ENCODE data around the gene GABRP. TPM values are rescaled to one million over a fixed set of nuclear protein-coding genes. Genes with fewer than 3 reads are reported as not detected.
A peak's percentile ranks its signal among the peaks of the same experiment; 100 is the strongest.
"Not testable (repeated sequence)": the region's sequence is repeated elsewhere in the genome, so short reads cannot be mapped to it uniquely, and the experiment has no call there.

Gene GABRP
- total RNA-seq, 4 donors from 2014 or later: 2.1 TPM; not detected in 3

DNA sequence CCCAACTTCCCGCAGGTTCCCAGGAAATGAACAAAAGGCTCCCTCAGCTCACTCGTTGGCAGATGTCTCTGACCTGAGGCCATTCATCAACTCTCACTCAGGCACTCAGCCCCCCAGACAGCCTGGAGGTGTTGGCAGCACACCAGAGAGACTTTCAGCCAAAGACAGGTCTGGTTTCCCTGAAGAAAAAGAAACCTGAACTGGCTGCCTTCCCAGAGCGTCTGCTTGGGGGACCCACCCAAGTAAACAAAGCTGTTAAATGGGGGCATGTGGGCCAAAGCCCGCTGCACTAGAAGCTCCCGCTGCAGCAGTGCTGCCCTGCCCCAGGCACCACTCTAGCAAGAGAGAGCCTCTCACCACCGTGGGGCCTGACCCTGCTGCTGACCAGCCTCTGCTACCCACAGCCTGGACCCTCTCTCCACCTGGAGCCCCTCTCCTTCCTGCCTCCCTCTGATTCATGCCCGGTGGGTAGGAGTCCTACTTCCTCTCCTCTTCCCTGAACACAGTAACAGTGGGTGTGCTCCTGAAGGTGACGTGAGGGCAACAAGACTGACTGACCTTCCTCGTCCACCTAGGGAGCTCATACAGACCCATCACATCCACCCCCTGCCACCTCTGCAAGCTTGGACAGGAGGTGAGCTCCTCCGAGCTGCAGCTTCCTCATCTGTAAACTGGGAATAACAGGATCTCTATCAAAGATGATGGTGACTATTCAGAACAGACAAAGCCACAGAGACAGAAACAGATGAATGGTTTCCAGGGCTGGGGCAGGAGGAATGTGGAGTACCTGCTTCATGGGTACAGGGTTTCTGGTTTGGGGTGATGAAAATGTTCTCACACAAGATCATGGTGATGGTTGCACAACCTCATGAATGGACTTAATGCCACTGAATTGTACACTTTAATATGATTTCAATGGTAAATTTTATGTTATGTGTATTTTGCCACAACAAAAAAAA lies 31.0 kb upstream of the GABRP start:
- Histone ChIP-seq H3K9me3 (no peaks in the 10 kb centered on the region), H3K4me3 (no peak overlapping the region), H3K36me3 (no peaks in the 10 kb centered on the region), H3K27me3 (peaks cover 12% of the 10 kb centered on the region), H3K4me1 (peaks cover 0 to 21% (median 11%) of the 10 kb centered on the region in 3 donors), H3K27ac (no peak overlapping the region)
- 60% methylated on average over 2 of the region's 10 CpGs; no CpG with 5 or more reads in 1 of the 2 donors for WGBS, 2 donors (ENCODE audit: low coverage in 1 of 2)
- TF ChIP-seq POLR2A (IDR thresholded peaks at IDR 0.05): no peak
- no peak for TF ChIP-seq EP300 (IDR thresholded peaks at IDR 0.05)
- no peak for TF ChIP-seq POLR2AphosphoS5 (IDR thresholded peaks at IDR 0.05)
- TF ChIP-seq, protein P1, sequence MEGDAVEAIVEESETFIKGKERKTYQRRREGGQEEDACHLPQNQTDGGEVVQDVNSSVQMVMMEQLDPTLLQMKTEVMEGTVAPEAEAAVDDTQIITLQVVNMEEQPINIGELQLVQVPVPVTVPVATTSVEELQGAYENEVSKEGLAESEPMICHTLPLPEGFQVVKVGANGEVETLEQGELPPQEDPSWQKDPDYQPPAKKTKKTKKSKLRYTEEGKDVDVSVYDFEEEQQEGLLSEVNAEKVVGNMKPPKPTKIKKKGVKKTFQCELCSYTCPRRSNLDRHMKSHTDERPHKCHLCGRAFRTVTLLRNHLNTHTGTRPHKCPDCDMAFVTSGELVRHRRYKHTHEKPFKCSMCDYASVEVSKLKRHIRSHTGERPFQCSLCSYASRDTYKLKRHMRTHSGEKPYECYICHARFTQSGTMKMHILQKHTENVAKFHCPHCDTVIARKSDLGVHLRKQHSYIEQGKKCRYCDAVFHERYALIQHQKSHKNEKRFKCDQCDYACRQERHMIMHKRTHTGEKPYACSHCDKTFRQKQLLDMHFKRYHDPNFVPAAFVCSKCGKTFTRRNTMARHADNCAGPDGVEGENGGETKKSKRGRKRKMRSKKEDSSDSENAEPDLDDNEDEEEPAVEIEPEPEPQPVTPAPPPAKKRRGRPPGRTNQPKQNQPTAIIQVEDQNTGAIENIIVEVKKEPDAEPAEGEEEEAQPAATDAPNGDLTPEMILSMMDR (IDR thresholded peaks at IDR 0.05): no peak
- ATAC-seq: no peak

DNA sequence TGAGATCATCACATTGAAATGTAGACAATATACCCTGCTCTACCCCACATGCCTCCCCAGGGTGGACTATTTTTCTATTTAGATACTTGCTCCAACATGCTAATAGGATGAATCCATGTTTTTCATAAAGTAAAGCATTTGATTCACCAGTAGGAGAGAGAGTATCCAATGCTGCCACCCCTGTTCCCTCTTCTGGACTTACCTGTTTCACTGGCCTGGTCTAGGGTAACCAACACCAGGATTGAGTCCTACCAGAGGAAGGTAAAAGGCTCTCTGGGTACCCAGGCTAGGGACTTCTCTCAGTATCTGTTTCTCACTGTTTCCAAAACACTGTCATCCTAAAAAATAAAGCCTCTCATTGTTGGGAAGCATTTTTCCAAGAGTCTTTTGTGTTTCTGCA lies 30.2 kb upstream of the GABRP start:
- no peaks in the 10 kb centered on the region for H3K36me3 ChIP-seq
- no peak overlapping the region for H3K4me3 ChIP-seq
- H3K27ac ChIP-seq: no peak overlapping the region
- peaks cover 0 to 29% (median 11%) of the 10 kb centered on the region in 3 donors for H3K4me1 ChIP-seq
- H3K27me3 ChIP-seq: peaks cover 12% of the 10 kb centered on the region
- TF ChIP-seq, protein P1 (IDR thresholded peaks at IDR 0.05): no peak
- no peak for TF ChIP-seq EP300 (IDR thresholded peaks at IDR 0.05)
- no peak for TF ChIP-seq POLR2AphosphoS5 (IDR thresholded peaks at IDR 0.05)
- no peak for TF ChIP-seq POLR2A (IDR thresholded peaks at IDR 0.05)
- ATAC-seq: no peak
- H3K9me3 ChIP-seq: no peaks in the 10 kb centered on the region

DNA sequence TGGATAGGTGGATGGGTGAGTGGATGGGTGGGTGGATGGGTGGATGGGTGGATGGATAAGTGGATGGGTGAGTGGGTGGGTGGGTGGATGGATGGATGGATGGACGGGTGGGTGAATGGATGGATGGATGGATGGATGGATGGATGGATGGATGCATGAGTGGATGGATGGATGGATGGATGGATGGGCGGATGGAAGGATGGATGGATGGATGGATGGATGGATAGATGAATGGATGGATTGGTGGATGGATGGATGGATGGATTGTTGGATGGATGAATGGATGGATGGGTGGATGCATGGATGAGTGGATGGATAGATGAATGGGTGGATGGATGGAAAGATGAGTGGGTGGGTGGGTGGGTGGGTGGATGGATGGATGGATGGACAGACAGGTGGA lies 29.0 kb upstream of the GABRP start:
- H3K36me3 ChIP-seq, H3K9me3 ChIP-seq, H3K4me3 ChIP-seq, H3K27ac ChIP-seq, ATAC-seq: not testable (repeated sequence)
- WGBS, 2 donors (ENCODE audit: low coverage in 1 of 2): 71 to 86% methylated on average over 1 to 2 of the region's 2 CpGs
- H3K4me1 ChIP-seq: peaks cover 0 to 29% (median 11%) of the 10 kb centered on the region in 3 donors
- H3K27me3 ChIP-seq: peaks cover 12% of the 10 kb centered on the region

DNA sequence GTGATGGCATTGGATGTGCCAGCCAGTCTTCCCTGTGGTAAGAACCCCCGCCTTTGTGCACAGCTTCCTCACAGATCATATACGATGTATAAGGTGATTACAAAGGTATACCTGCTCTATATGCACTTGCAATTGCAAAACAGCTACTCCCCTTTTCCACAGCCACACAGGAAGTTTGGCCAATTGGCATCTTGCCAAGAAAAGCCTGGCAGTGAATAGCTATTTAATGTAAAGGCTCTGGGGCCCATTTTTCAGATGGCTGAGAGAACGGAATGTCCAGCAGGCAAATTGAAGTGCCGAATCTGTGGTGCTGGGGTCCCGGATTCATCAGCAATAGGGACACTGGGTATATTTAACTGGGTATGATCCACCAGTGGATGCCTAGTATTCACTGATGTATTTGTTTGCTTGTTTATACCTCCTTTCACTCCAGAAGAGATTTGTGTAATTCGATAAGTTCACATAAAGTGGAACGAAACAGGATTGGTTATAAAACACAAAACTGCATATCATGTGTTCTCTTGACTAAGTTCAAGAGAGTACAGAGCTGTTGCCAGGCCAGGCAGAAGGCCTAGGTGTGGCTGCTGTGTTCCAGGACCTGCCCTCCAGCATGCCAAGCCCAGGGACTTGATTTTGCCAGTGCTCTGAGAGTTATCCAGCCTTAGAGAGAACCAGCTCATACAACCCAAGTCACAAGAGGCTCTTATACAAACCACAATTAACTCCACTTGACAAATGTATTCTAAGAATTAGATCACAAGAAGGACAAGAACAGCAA lies 27.7 kb upstream of the GABRP start:
- no peak overlapping the region for H3K4me3 ChIP-seq
- no peak for ATAC-seq
- no peaks in the 10 kb centered on the region for H3K9me3 ChIP-seq
- H3K27me3 ChIP-seq: peaks cover 2% of the 10 kb centered on the region
- no peak overlapping the region for H3K27ac ChIP-seq
- H3K36me3 ChIP-seq: no peaks in the 10 kb centered on the region
- WGBS, 2 donors (ENCODE audit: low coverage in 1 of 2): 71 to 94% methylated on average over 3 to 7 of the region's 7 CpGs
- H3K4me1 ChIP-seq: peaks cover 0 to 29% (median 11%) of the 10 kb centered on the region in 3 donors
- TF ChIP-seq POLR2A (IDR thresholded peaks at IDR 0.05): no peak
- no peak for TF ChIP-seq EP300 (IDR thresholded peaks at IDR 0.05)
- TF ChIP-seq, protein P1 (IDR thresholded peaks at IDR 0.05): no peak
- TF ChIP-seq POLR2AphosphoS5 (IDR thresholded peaks at IDR 0.05): no peak

DNA sequence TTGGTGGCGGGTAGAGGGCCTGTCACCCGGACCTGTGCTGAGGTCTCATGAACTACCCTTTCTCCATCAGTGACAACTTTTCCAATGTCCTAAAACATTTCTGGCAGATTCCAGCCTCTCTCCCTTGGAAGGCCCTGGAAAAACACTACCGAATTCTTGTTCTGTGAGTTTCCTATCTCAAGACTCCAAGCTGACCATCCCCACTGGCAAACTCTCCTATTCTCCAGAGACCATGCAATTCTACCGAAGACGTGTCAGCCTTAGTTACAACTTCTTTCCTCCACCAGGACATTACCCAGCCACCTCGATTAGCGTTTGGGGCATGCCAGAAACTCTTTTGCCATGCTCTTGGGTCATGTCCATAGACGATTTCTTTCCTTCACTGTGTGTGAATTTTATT lies 26.8 kb upstream of the GABRP start:
- no peak for ATAC-seq

More for the DNA sequence above, 26.8 kb upstream of the GABRP start:
- Histone ChIP-seq H3K27me3 (no peaks in the 10 kb centered on the region), H3K4me1 (peaks cover 0 to 29% (median 11%) of the 10 kb centered on the region in 3 donors), H3K4me3 (no peak overlapping the region), H3K36me3 (no peaks in the 10 kb centered on the region), H3K9me3 (no peaks in the 10 kb centered on the region), H3K27ac (peak overlapping the region in 2 of 4 donors; percentile 19 to 70)
- TF ChIP-seq POLR2A (IDR thresholded peaks at IDR 0.05) (no peak), POLR2AphosphoS5 (IDR thresholded peaks at IDR 0.05) (no peak), EP300 (IDR thresholded peaks at IDR 0.05) (no peak)
- TF ChIP-seq, protein P1 (IDR thresholded peaks at IDR 0.05): no peak
- 85 to 95% methylated on average over 6 to 8 of the region's 8 CpGs for WGBS, 2 donors (ENCODE audit: low coverage in 1 of 2)
